GM12878 (cell line): ENCODE data around the gene MEOX1. TPM values are rescaled to one million over a fixed set of nuclear protein-coding genes. Genes with fewer than 3 reads are reported as not detected.

Source experiments
- ATAC-seq: fragments of 200-7000 bp; cut with Tn5 transposase; 3 replicates; pipeline ENCODE4 v1.9.1; 2020; ENCODE audit warnings: mild to moderate bottlenecking, moderate library complexity
- BruUV-seq: library from RNA; stranded (reverse); fragments of 400-500 nt; replicated peaks from 2 replicates; lab custom pipeline; 2021; lab: Mats Ljungman, UMichigan
- CTCF ChIA-PET: fragments of 300-600 bp; sonication (Branson Sonifier 250); formaldehyde crosslinking; extraction: SDS; loops from one replicate; lab custom pipeline; 2021; ENCODE audit warnings: inconsistent platforms; lab: Yijun Ruan, JAX
- POLR2A ChIA-PET: fragments of 350-600 bp; formaldehyde crosslinking; extraction: SDS; loops from one replicate; lab custom pipeline; 2021; ENCODE audit warnings: inconsistent platforms; lab: Charles Lee
- RAD21 ChIA-PET: fragments of 300-600 bp; sonication (Branson Sonifier 250); formaldehyde crosslinking; loops from one replicate; lab custom pipeline; 2023; ENCODE audit warnings: antibody characterized with exemption; ENCODE audit not compliant: unreplicated experiment; lab: Charles Lee
- SMC1A ChIA-PET: fragments of 300-600 bp; sonication (Branson Sonifier 250); formaldehyde crosslinking; loops from one replicate; lab custom pipeline; 2023; ENCODE audit not compliant: unreplicated experiment, uncharacterized antibody; lab: Charles Lee
- DNase-seq: peaks from one replicate; pipeline ENCODE4 v3.0.0-alpha.2; 2011; ENCODE audit warnings: low read depth, low spot score
- FAIRE-seq: peaks from 3 replicates; lab custom pipeline; 2011; peaks lifted over from hg19 to GRCh38; lab: Jason Lieb, UNC
- H2AFZ ChIP-seq: 2 replicates; pipeline ENCODE4 v1.6.0; 2011; ENCODE audit warnings: low read depth, low read length, control low read depth; ENCODE audit not compliant: control insufficient read depth
- H3K27ac ChIP-seq: 2 replicates; pipeline ENCODE4 v1.5.1; 2011; ENCODE audit warnings: control low read depth; ENCODE audit not compliant: control insufficient read depth, insufficient read depth
- H3K27me3 ChIP-seq, 2 experiments: replicated peaks in 1 of 2; 2 replicates each; pipeline versions ENCODE4 v1.6.0 to v1.6.1; 2011; ENCODE audit warnings: low read length in 1 of 2; ENCODE audit not compliant: control insufficient read depth in 2 of 2, insufficient read depth in 2 of 2
- H3K36me3 ChIP-seq, 2 experiments: 2 replicates each; pipeline ENCODE4 v1.5.1; 2011; ENCODE audit warnings: low read length in 1 of 2; ENCODE audit not compliant: control insufficient read depth in 2 of 2, insufficient read depth in 2 of 2
- H3K4me1 ChIP-seq: 2 replicates; pipeline ENCODE4 v1.6.1; 2011; ENCODE audit warnings: mild to moderate bottlenecking, low read length, moderate library complexity, mixed read lengths; ENCODE audit not compliant: control insufficient read depth, insufficient read depth
- H3K4me2 ChIP-seq: 2 replicates; pipeline ENCODE4 v1.6.0; 2011; ENCODE audit warnings: control low read depth; ENCODE audit not compliant: control insufficient read depth, insufficient read depth
- H3K4me3 ChIP-seq: fragments of 200-600 bp; sonication (generic); 2 replicates; pipeline ENCODE4 v1.5.1; 2016
- H3K79me2 ChIP-seq: 2 replicates; pipeline ENCODE4 v1.6.0; 2011; ENCODE audit warnings: low read length; ENCODE audit not compliant: control insufficient read depth, insufficient read depth
- H3K9ac ChIP-seq: 2 replicates; pipeline ENCODE4 v1.8.0; 2011; ENCODE audit warnings: low read length, control low read depth, mixed read lengths; ENCODE audit not compliant: control insufficient read depth, insufficient read depth
- H3K9me3 ChIP-seq: replicated peaks from 3 replicates; pipeline ENCODE4 v1.5.1; 2011; ENCODE audit warnings: mild to moderate bottlenecking, low read length; ENCODE audit not compliant: control insufficient read depth, insufficient read depth
- H4K20me1 ChIP-seq: 2 replicates; pipeline ENCODE4 v1.6.0; 2011; ENCODE audit not compliant: control insufficient read depth, insufficient read depth
- IKZF1 ChIP-seq: fragments of 450-650 bp; conservative IDR thresholded peaks from 2 replicates; pipeline ENCODE4 v1.6.1; 2017; ENCODE audit warnings: antibody characterized with exemption, mild to moderate bottlenecking
- KDM1A ChIP-seq: fragments of 200-600 bp; sonication (generic); IDR thresholded peaks from 2 replicates; pipeline ENCODE4 v1.6.1; 2016; ENCODE audit warnings: borderline replicate concordance
- NFYA ChIP-seq: IDR thresholded peaks from 2 replicates; pipeline ENCODE4 v1.6.1; 2011; ENCODE audit warnings: low read depth, mild to moderate bottlenecking, low read length, improper control_type of control experiment, borderline replicate concordance
- POLR2A ChIP-seq: IDR thresholded peaks from 2 replicates; pipeline ENCODE4 v1.6.1; 2011; ENCODE audit warnings: low read depth, mild to moderate bottlenecking, low read length
- RELA ChIP-seq: fragments of 450-650 bp; IDR thresholded peaks from 2 replicates; pipeline ENCODE4 v1.8.0; 2014; ENCODE audit warnings: borderline replicate concordance; ENCODE audit not compliant: partially characterized antibody
- SMAD1 ChIP-seq: fragments of 450-650 bp; IDR thresholded peaks from 2 replicates; pipeline ENCODE4 v1.6.1; 2018; ENCODE audit warnings: mild to moderate bottlenecking, low read depth; ENCODE audit not compliant: partially characterized antibody
- SPI1 ChIP-seq: IDR thresholded peaks from 2 replicates; pipeline ENCODE4 v1.6.1; 2011; ENCODE audit warnings: low read depth, mild to moderate bottlenecking, low read length, moderate library complexity, borderline replicate concordance; ENCODE audit not compliant: insufficient read depth
- ZBTB11 ChIP-seq: fragments of 450-650 bp; formaldehyde crosslinking; IDR thresholded peaks from 2 replicates; pipeline ENCODE4 v1.5.0; 2022; ENCODE audit warnings: mild to moderate bottlenecking, missing genetic modification characterization
- ZBTB33 ChIP-seq: fragments of 450-650 bp; IDR thresholded peaks from 2 replicates; pipeline ENCODE4 v1.6.1; 2017; ENCODE audit warnings: mild to moderate bottlenecking
- WGBS: methylation state at CpG from one replicate; pipeline ENCODE4 v1.1.6; 2016; ENCODE audit warnings: low lambda C conversion rate; ENCODE audit not compliant: insufficient replicate concordance, insufficient coverage; ENCODE audit errors: missing lambda C conversion rate; 5-methylcytosine and 5-hydroxymethylcytosine counted together
- in situ Hi-C: fragments of 300-500 bp; cut with MboI; formaldehyde crosslinking; loops from 9 replicates; pipeline ENCODE4 v1.14.3; 2018; ENCODE audit warnings: mixed read lengths
- intact Hi-C: fragments of 100-400 bp; cut with micrococcal nuclease; formaldehyde crosslinking; loops from one replicate; pipeline ENCODE4 v1.14.2; 2022; ENCODE audit not compliant: unreplicated experiment
- polyA plus RNA-seq, 11 experiments: library from polyadenylated mRNA; depleted of rRNA in 4 of 11; unstranded in 6 of 11; stranded (reverse) in 5 of 11; fragments of >200 nt; fragmentation: Nextera tagmentation in 4 of 11; fragmentation: Illumina TruSeq in 1 of 11; extraction: Ambion mirVana in 4 of 11; extraction: Trizol in 1 of 11; gene quantifications; 1 replicate in 1 of 11; 2 replicates in 10 of 11; pipeline versions ENCODE4 v1.2.1 to v1.2.3, GENCODE V29; 2011 to 2016; ENCODE audit warnings: inconsistent platforms in 2 of 11, missing spikeins in 2 of 11, low read depth in 1 of 11
- total RNA-seq, 4 experiments: library from RNA; depleted of rRNA in 3 of 4; stranded (reverse); fragments of >200 nt in 3 of 4; fragmentation: Illumina TruSeq in 1 of 4; extraction: Trizol in 1 of 4; gene quantifications; 2 replicates each; pipeline versions ENCODE4 v1.2.1 to v1.2.3, GENCODE V29; 2013 to 2021

Gene MEOX1
- total and polyA plus RNA-seq, 10 of the 15 experiments (the other 5 are each of a cell fraction or from before 2014, with no cell fraction given): 0.19 to 9.4 (median 0.46) TPM

- no peak overlapping the region for H3K4me2 ChIP-seq
- in situ Hi-C loops: no loop called here
- WGBS: 29% methylated on average over 5 of the region's 5 CpGs
- CTCF ChIA-PET: no interaction called here
- H3K4me1 ChIP-seq: no peaks in the 10 kb centered on the region
- no TSS peak for BruUV-seq
- H3K27ac ChIP-seq: no peak overlapping the region
- H4K20me1 ChIP-seq: no peaks in the 10 kb centered on the region
- RAD21 ChIA-PET: no interaction called here
- POLR2A ChIA-PET: no interaction called here
- SMC1A ChIA-PET: no interaction called here
- no peaks in the 10 kb centered on the region for H3K36me3 ChIP-seq
- no peaks in the 10 kb centered on the region for H3K9me3 ChIP-seq
- no peaks in the 10 kb centered on the region for H3K79me2 ChIP-seq
- FAIRE-seq: no peak
- intact Hi-C loops: no loop called here
- no peak for DNase-seq
- TF ChIP-seq ZBTB33 (no peak), KDM1A (no peak), SMAD1 (no peak), IKZF1 (no peak), SPI1 (no peak), NFYA (no peak), POLR2A (no peak), ZBTB11 (CRISPR knock-in tag) (no peak), RELA (no peak)
- H2AFZ ChIP-seq: no peak overlapping the region
- no peak for ATAC-seq
- H3K4me3 ChIP-seq: no peak overlapping the region
- H3K9ac ChIP-seq: no peak overlapping the region
- no peaks in the 10 kb centered on the region for H3K27me3 ChIP-seq
These were observed 62.7 kb downstream of the MEOX1 start for GRCh38 chr17:43599046-43599395.
